SK-N-SH (cell line): ENCODE measurements around the gene RGS7BP. TPM values are rescaled to one million over a fixed set of nuclear protein-coding genes. Genes with fewer than 3 reads are reported as not detected.

ENCODE experiments used
- CTCF ChIA-PET: fragments of 300-600, 350-600 bp; formaldehyde crosslinking; extraction: SDS; loops from one replicate; lab custom pipeline; 2021; lab: Yijun Ruan, JAX
- POLR2A ChIA-PET: fragments of 350-600 bp; sonication (Branson Sonifier 250); formaldehyde crosslinking; extraction: SDS; loops from one replicate; lab custom pipeline; 2020; ENCODE audit warnings: antibody characterized with exemption, inconsistent platforms; lab: Yijun Ruan, JAX
- DNase-seq: peaks from one replicate; pipeline ENCODE4 v3.0.0; 2012
- H2AFZ ChIP-seq: fragments of 200-600 bp; sonication (generic); 2 replicates; pipeline ENCODE4 v1.8.1; 2016; ENCODE audit warnings: antibody characterized with exemption, mild to moderate bottlenecking, low read depth
- H3F3A ChIP-seq: fragments of 200-600 bp; sonication (generic); replicated peaks from 2 replicates; pipeline ENCODE3; 2016; ENCODE audit warnings: antibody characterized with exemption, mild to moderate bottlenecking; ENCODE audit not compliant: insufficient read depth
- H3K27ac ChIP-seq, 2 experiments: fragments of 200-500 bp in 1 of 2; fragments of 200-600 bp in 1 of 2; sonication (Bioruptor generic) in 1 of 2; sonication (generic), shearing (Covaris generic) in 1 of 2; 2 replicates each; pipeline versions ENCODE4 v1.5.1 to v1.6.1; 2014 to 2016; ENCODE audit warnings: low read depth in 2 of 2, inconsistent platforms in 1 of 2, low read length in 1 of 2, mild to moderate bottlenecking in 1 of 2, mixed read lengths in 1 of 2
- H3K27me3 ChIP-seq: fragments of 200-600 bp; sonication (generic), shearing (Covaris generic); 2 replicates; pipeline ENCODE4 v1.6.1; 2016; ENCODE audit warnings: mixed run types; ENCODE audit not compliant: insufficient read depth
- H3K36me3 ChIP-seq, 2 experiments: fragments of 200-500 bp in 1 of 2; fragments of 200-600 bp in 1 of 2; sonication (Bioruptor generic) in 1 of 2; sonication (generic) in 1 of 2; replicated peaks in 1 of 2; 2 replicates each; pipeline versions ENCODE3 to v1.5.1; 2014 to 2016; ENCODE audit warnings: low read length in 1 of 2, mild to moderate bottlenecking in 1 of 2; ENCODE audit not compliant: insufficient read depth in 2 of 2, control insufficient read depth in 1 of 2
- H3K4me1 ChIP-seq, 2 experiments: fragments of 200-500 bp in 1 of 2; fragments of 200-600 bp in 1 of 2; sonication (Bioruptor generic) in 1 of 2; sonication (generic), shearing (Covaris generic) in 1 of 2; 2 replicates each; pipeline versions ENCODE4 v1.5.1 to v1.6.1; 2014 to 2016; ENCODE audit warnings: low read depth in 1 of 2, low read length in 1 of 2, mixed run types in 1 of 2; ENCODE audit not compliant: insufficient read depth in 2 of 2, control insufficient read depth in 1 of 2
- H3K4me2 ChIP-seq: fragments of 200-600 bp; sonication (generic), shearing (Covaris generic); 2 replicates; pipeline ENCODE4 v1.6.1; 2017; ENCODE audit warnings: mixed run types
- H3K4me3 ChIP-seq, 2 experiments: fragments of 200-500 bp in 1 of 2; fragments of 200-600 bp in 1 of 2; sonication (Bioruptor generic) in 1 of 2; sonication (generic), shearing (Covaris generic) in 1 of 2; 2 replicates each; pipeline versions ENCODE4 v1.5.1 to v1.8.1; 2014 to 2016; ENCODE audit warnings: low read depth in 2 of 2, inconsistent platforms in 1 of 2, low read length in 1 of 2, mild to moderate bottlenecking in 1 of 2, mixed read lengths in 1 of 2, moderate library complexity in 1 of 2
- H3K79me2 ChIP-seq: fragments of 200-600 bp; sonication (generic); 2 replicates; pipeline ENCODE4 v1.8.1; 2017; ENCODE audit warnings: mild to moderate bottlenecking; ENCODE audit not compliant: insufficient read depth
- H3K9ac ChIP-seq: fragments of 200-600 bp; sonication (generic); 2 replicates; pipeline ENCODE4 v1.6.1; 2017; ENCODE audit warnings: mixed run types
- H3K9me2 ChIP-seq: fragments of 200-600 bp; sonication (generic); 2 replicates; pipeline ENCODE4 v1.6.1; 2017; ENCODE audit warnings: mixed run types
- H3K9me3 ChIP-seq: fragments of 200-600 bp; sonication (generic); 2 replicates; pipeline ENCODE4 v1.6.1; 2017; ENCODE audit warnings: mixed run types, mild to moderate bottlenecking, moderate library complexity
- H4K20me1 ChIP-seq: fragments of 200-600 bp; sonication (generic); 2 replicates; pipeline ENCODE4 v1.6.1; 2017; ENCODE audit warnings: mild to moderate bottlenecking, mixed run types; ENCODE audit not compliant: insufficient read depth
- FOXM1 ChIP-seq: IDR thresholded peaks from 2 replicates; pipeline ENCODE4 v1.4.0; 2012; ENCODE audit warnings: low read depth, mild to moderate bottlenecking
- GATA2 ChIP-seq: sonication (generic); formaldehyde crosslinking; IDR thresholded peaks from 2 replicates; pipeline ENCODE4 v1.5.0; 2020; ENCODE audit warnings: mild to moderate bottlenecking, missing genetic modification reagents
- IRF3 ChIP-seq: fragments of 150-350 bp; IDR thresholded peaks from 2 replicates; pipeline ENCODE4 v1.6.1; 2016; ENCODE audit warnings: mild to moderate bottlenecking, low read depth, low read length
- MAX ChIP-seq: IDR thresholded peaks from 2 replicates; pipeline ENCODE4 v1.4.0; 2012; ENCODE audit warnings: low read depth
- MEF2A ChIP-seq: IDR thresholded peaks from 2 replicates; pipeline ENCODE4 v1.4.0; 2012; ENCODE audit warnings: low read depth, borderline replicate concordance
- MXI1 ChIP-seq: IDR thresholded peaks from 2 replicates; pipeline ENCODE4 v1.6.1; 2012; ENCODE audit warnings: mild to moderate bottlenecking, low read depth, low read length, improper control_type of control experiment
- NFIC ChIP-seq: IDR thresholded peaks from 2 replicates; pipeline ENCODE4 v1.4.0; 2012; ENCODE audit warnings: borderline replicate concordance
- NRF1 ChIP-seq: IDR thresholded peaks from 2 replicates; pipeline ENCODE4 v1.6.1; 2012; ENCODE audit warnings: low read depth, mild to moderate bottlenecking, low read length
- POLR2AphosphoS5 ChIP-seq: IDR thresholded peaks from 2 replicates; pipeline ENCODE4 v1.6.1; 2012; ENCODE audit warnings: low read depth, low read length
- REST ChIP-seq: IDR thresholded peaks from 2 replicates; pipeline ENCODE4 v1.6.1; 2012; ENCODE audit warnings: mild to moderate bottlenecking, low read depth, low read length, moderate library complexity
- RXRA ChIP-seq: IDR thresholded peaks from 2 replicates; pipeline ENCODE4 v1.4.0; 2012; ENCODE audit warnings: low read depth, mild to moderate bottlenecking, borderline replicate concordance
- SIN3A ChIP-seq: IDR thresholded peaks from 2 replicates; pipeline ENCODE4 v1.6.1; 2012; ENCODE audit warnings: low read depth, mild to moderate bottlenecking, low read length, moderate library complexity, borderline replicate concordance
- SMC3 ChIP-seq: IDR thresholded peaks from 2 replicates; pipeline ENCODE4 v1.6.1; 2012; ENCODE audit warnings: low read depth, low read length, improper control_type of control experiment
- TAF1 ChIP-seq: IDR thresholded peaks from 2 replicates; pipeline ENCODE4 v1.6.1; 2012; ENCODE audit warnings: low read depth, mild to moderate bottlenecking, low read length, moderate library complexity, borderline replicate concordance
- TCF12 ChIP-seq: IDR thresholded peaks from 2 replicates; pipeline ENCODE4 v1.4.0; 2012
- TEAD4 ChIP-seq: IDR thresholded peaks from 2 replicates; pipeline ENCODE4 v1.4.0; 2012; ENCODE audit warnings: mild to moderate bottlenecking, borderline replicate concordance; ENCODE audit not compliant: insufficient read depth
- USF1 ChIP-seq: IDR thresholded peaks from 2 replicates; pipeline ENCODE4 v1.4.0; 2012; ENCODE audit warnings: low read depth, borderline replicate concordance
- USF2 ChIP-seq: fragments of 150-350 bp; IDR thresholded peaks from 2 replicates; pipeline ENCODE4 v1.6.1; 2017; ENCODE audit warnings: antibody characterized with exemption, low read length, low read depth, borderline replicate concordance
- WGBS: methylation state at CpG from one replicate; pipeline ENCODE4 v1.1.6; 2017; ENCODE audit warnings: low lambda C conversion rate; 5-methylcytosine and 5-hydroxymethylcytosine counted together
- polyA plus RNA-seq, 3 experiments: library from polyadenylated mRNA; depleted of rRNA; stranded (reverse); fragments of >200 nt; gene quantifications; 2 replicates each; pipeline ENCODE4 v1.2.3, GENCODE V29; 2012

Gene RGS7BP
- polyA plus RNA-seq, 1 of the 3 experiments (the other 2 are of a cell fraction), result not detected

- 2% methylated on average over 4 of the region's 4 CpGs for WGBS
- H3K4me3 ChIP-seq, result no peak overlapping the region
- no peaks in the 10 kb centered on the region for H3K4me1 ChIP-seq
- no peak overlapping the region for H2AFZ ChIP-seq
- no peak overlapping the region for H3K27ac ChIP-seq
- no peaks in the 10 kb centered on the region for H3K9me2 ChIP-seq
- no peaks in the 10 kb centered on the region for H3F3A ChIP-seq
- no peak for TF ChIP-seq NFIC
- no peak for TF ChIP-seq SMC3
- no peak for TF ChIP-seq TAF1
- TF ChIP-seq GATA2 (CRISPR knock-in tag), result no peak
- TF ChIP-seq MAX, result no peak
- TF ChIP-seq NRF1, result no peak
- no peak for TF ChIP-seq TEAD4
- no peak for TF ChIP-seq MXI1
- POLR2A ChIA-PET, result no interaction called here
- no peaks in the 10 kb centered on the region for H4K20me1 ChIP-seq
- no peaks in the 10 kb centered on the region for H3K9me3 ChIP-seq
- H3K79me2 ChIP-seq, result no peaks in the 10 kb centered on the region
- no peak for DNase-seq
- no peak overlapping the region for H3K4me2 ChIP-seq
- H3K27me3 ChIP-seq, result peaks cover 12% of the 10 kb centered on the region; the same call in 1 of the 2 replicates
- H3K9ac ChIP-seq, result no peak overlapping the region
- no peaks in the 10 kb centered on the region for H3K36me3 ChIP-seq
- CTCF ChIA-PET, result no interaction called here
Observed at GRCh38 chr5:64516216-64516615, 10.4 kb downstream of the RGS7BP start.

GRCh38 chr5:64518793-64519192 is 13.0 kb downstream of the RGS7BP start:
- Histone ChIP-seq H3K27me3 (peaks cover 6% of the 10 kb centered on the region; the same call in 1 of the 2 replicates), H3K4me1 (no peaks in the 10 kb centered on the region), H3F3A (no peaks in the 10 kb centered on the region), H3K9me2 (no peaks in the 10 kb centered on the region), H3K27ac (no peak overlapping the region), H3K36me3 (no peaks in the 10 kb centered on the region), H3K4me3 (no peak overlapping the region), H2AFZ (no peak overlapping the region), H3K79me2 (no peaks in the 10 kb centered on the region), H3K9ac (no peak overlapping the region), H3K9me3 (no peaks in the 10 kb centered on the region), H3K4me2 (no peak overlapping the region), H4K20me1 (no peaks in the 10 kb centered on the region)
- POLR2A ChIA-PET, result no interaction called here
- DNase-seq, result no peak
- TF ChIP-seq TCF12 (no peak), IRF3 (no peak), USF1 (no peak), FOXM1 (no peak)
- WGBS, result 9% methylated on average over 2 of the region's 2 CpGs
- CTCF ChIA-PET, result no interaction called here

GRCh38 chr5:64519263-64519662 is 13.4 kb downstream of the RGS7BP start:
- H3K9me2 ChIP-seq, result no peaks in the 10 kb centered on the region
- H3K27ac ChIP-seq, result no peak overlapping the region
- 0% methylated on average over 4 of the region's 4 CpGs for WGBS
- H3K9me3 ChIP-seq, result no peaks in the 10 kb centered on the region
- no peak overlapping the region for H2AFZ ChIP-seq
- H3K9ac ChIP-seq, result no peak overlapping the region
- H3K4me1 ChIP-seq, result no peaks in the 10 kb centered on the region
- H3K79me2 ChIP-seq, result no peaks in the 10 kb centered on the region
- no peaks in the 10 kb centered on the region for H4K20me1 ChIP-seq
- H3K4me2 ChIP-seq, result no peak overlapping the region
- H3K36me3 ChIP-seq, result no peaks in the 10 kb centered on the region
- H3K27me3 ChIP-seq, result peaks cover 5% of the 10 kb centered on the region; the same call in 1 of the 2 replicates
- H3F3A ChIP-seq, result no peaks in the 10 kb centered on the region
- H3K4me3 ChIP-seq, result no peak overlapping the region
- no peak for DNase-seq
- ChIA-PET CTCF (no interaction called here), POLR2A (no interaction called here)
- TF ChIP-seq POLR2AphosphoS5 (no peak), USF2 (no peak), RXRA (no peak), MEF2A (no peak), FOXM1 (no peak), REST (no peak), SIN3A (no peak)
